ENCODE results near the gene TTYH2.

GRCh38 chr17:74250324-74250995, 37.1 kb downstream of the TTYH2 start:
- TF ChIP-seq EZH2 (IDR thresholded peaks at IDR 0.05; ENCODE audit: insufficient read depth, poor library complexity, severe bottlenecking) = no peak
- TF ChIP-seq EZH2phosphoT487 (IDR thresholded peaks at IDR 0.05; ENCODE audit: insufficient read depth, low read depth) = no peak
